Amniotic stem cell (primary cell): Measurements from ENCODE around the gene S100A4.

Source experiments
- DNase-seq: peaks from one replicate; lab custom pipeline; 2025; lab: John Stamatoyannopoulos, UW

The S100A4 gene

DNA sequence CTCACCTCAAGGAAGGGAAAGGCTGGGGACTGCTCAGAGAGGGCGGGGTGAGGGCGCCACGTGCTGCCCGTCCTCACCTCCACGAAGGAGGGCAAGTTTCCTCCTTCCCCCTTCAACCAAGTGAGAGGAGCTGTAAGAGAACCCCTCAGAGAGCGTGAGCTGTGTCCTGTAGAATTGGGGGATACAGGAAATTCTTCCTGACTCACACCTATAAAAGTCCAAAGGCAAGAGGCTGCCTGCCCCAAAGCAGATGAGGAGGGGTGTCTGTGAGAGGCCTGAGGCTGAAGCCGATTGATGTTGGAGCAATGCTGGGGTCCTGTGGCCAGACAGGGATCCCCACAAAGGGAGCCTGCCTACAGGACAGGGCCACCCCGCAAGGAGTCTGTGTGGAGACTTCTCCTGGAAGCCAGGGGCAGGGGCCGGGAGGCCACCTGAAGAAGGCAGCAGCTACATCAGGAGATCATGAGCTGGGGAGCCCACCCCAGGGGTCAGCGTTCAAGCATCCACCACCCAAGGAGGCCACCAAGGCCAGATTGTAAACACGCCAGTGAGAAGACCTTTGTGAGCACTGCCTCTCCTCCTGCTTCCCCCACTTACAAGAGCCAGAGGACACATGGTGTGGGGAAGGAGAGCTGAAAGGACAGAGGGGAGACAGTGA is 37.6 kb downstream of the S100A4 start:
- no peak for DNase-seq

DNA sequence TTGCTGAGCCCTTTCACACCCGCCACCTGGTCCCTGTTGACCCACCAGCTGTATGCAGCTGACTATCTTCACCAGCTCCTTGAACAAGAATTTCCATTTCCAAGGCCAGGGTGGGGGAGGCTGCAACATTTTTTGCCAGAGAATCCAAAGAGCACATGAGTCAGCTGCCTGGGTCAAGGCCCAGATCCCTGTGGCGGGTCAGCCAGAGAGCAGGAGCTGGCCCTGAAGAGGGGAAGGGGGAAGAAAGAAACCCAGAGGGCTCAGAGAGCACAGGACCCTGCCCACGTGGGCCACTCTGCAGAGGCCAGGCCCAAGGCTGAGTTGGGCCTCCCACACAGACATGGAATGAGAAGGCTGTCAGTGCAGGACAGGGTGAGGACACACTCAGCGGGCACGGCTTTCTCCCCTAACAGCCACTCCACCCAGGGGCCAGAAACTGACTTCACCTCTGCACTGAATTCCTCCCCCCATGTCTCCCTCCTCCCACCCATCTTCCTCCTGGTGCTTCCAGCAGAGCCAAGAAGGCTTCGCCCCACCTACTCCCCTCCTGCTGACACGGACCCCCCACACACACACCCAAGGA is 38.7 kb downstream of the S100A4 start:
- peak; percentile 33 for DNase-seq

DNA sequence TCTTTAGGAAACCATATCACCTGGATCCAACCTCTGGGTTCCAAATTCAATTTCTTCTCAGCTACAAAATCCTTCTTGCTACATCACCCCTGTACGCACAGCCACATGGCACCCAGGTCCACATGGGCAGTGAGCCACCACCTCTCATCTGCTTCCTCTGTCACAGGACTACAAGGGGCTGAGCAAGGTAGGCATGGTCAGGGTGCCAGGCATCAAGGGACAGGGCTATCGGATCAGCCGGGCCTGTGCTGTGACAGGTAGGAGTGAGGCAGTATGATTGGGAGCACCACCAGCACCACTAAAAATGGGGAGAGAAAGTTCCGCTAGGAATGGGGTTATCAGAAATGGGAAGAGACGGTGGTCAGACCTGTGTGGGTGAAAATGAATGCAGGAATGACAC is 39.2 kb downstream of the S100A4 start:
- no peak for DNase-seq

DNA sequence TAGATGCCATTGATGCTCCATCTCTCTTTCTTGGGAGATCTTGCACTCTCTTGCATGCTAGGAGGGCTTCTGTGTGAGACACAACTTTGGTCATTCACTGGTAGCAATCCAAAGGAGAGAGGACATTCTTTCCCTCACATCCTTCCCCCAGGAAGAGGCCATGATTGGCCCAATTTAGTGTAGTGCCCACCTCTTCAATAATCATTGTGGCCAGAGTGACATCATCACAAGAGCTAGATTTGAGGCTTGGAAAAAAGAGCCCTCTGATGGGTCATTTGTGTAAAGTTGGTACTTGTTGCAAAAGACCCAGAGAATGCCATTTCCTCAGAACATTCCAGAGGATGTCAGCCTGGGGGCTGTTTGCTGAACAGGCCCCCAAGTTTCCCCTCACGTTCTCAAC is 40.0 kb downstream of the S100A4 start:
- DNase-seq = no peak

DNA sequence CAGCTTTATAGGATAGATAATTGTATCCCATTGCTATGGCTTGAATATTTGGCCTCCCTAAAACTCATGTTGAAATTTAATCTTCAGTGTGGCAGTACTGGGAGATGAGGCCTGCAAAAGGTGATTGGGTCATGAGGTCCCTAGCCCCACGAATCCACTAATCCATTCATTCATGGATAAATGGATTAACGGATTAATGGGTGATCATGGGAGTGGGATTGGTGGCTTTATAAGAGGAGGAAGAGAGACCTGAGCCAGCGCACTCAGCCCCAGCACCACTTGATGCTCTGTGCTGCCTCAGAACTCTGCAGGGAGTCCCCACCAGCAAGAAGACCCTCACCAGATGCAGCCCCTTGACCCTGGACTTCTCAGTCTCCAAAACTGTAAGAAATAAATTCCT is 41.8 kb downstream of the S100A4 start:
- DNase-seq = no peak

DNA sequence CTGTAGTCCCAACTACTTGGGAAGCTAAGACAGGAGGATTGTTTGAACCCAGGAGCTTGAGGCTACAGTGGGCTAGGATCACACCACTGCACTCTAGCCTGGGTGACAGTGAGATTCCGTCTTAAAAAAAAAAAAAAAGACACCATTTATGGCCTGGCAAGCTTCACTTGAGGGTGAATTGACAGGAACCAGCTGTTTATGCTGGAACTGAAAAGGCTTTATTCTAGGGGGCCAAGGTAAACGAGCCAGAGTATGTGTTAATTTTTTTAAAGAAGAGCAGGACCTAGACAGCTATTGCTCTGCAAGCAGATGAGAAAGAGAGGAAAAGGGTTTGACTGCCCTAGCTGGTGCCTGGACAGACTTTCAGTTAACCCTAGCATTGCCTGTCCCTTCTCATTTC is 46.9 kb downstream of the S100A4 start:
- no peak for DNase-seq

DNA sequence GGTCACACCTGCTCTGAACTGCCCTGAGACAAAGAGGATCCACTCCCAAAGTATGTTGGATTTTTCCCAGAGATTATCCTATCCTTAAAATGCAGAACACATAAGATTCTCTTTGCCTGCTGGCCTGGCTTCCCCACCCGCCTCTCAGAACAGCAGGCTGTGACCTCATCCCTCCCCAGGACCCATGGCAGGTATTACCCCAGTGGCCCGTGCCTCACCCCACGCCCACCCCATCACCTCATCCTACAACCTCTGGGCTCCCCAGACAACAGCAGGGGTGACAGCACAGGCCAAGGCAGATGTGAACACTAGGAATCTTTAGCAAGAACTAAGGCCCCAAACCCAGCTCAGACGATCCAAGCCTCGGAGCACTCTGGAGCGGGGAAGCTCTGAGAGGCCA is 50.1 kb downstream of the S100A4 start:
- DNase-seq = no peak

DNA sequence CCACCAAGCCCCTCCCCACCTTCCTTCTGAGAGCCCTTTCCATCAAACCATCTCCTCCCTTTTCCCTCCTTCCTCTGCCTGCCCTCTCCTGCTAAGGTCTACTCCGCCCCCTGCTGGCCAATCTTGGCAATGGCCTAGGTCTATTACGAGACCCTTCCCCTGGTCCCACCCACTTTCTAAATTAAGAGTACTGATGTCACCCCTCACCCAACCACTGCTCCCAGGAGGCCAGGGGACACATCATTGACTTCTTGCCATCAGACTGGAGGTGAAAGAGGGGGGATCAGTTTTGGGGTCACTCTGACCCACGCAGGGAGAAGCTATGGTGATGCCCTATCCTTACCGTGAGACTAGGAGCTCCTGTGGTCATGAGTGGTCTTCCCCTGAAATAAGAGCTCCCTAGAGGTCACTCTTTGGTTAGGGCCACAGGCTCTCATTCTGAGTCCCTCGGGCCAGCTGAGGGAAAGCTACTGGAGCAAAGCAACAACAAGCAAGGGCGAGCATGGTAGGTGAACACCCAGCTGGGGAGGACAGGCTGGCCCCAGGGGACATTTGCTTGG is 50.5 kb downstream of the S100A4 start:
- DNase-seq = peak; percentile 66
